Lung (tissue), 12 donors: ENCODE data around the gene TXLNA. TPM values are rescaled to one million over a fixed set of nuclear protein-coding genes. Genes with fewer than 3 reads are reported as not detected.

Experiments
- ATAC-seq: fragments of 200-7000 bp; cut with Tn5 transposase; one replicate; pipeline ENCODE4 v1.9.1; 2020; ENCODE audit warnings: moderate number of reproducible peaks; ENCODE audit not compliant: insufficient read depth, low FRiP score
- DNase-seq, 3 donors: peaks; one replicate each; pipeline ENCODE4 v3.0.0-alpha.2; 2013 to 2017
- H3K27ac ChIP-seq, 2 donors: one replicate each; pipeline ENCODE4 v1.5.1; 2013; ENCODE audit warnings: mild to moderate bottlenecking in 2 of 2, moderate library complexity in 2 of 2, control low read depth in 1 of 2, inconsistent platforms in 1 of 2, low read depth in 1 of 2, low read length in 1 of 2
- H3K27me3 ChIP-seq, 3 donors: one replicate each; pipeline ENCODE4 v1.5.1; 2013; ENCODE audit warnings: low read length in 2 of 3; ENCODE audit not compliant: control insufficient read depth in 3 of 3, insufficient read depth in 3 of 3
- H3K36me3 ChIP-seq, 4 donors: one replicate each; pipeline ENCODE4 v1.5.1; 2013; ENCODE audit warnings: low read length in 4 of 4, mild to moderate bottlenecking in 1 of 4, moderate library complexity in 1 of 4; ENCODE audit not compliant: control insufficient read depth in 4 of 4, insufficient read depth in 4 of 4
- H3K4me1 ChIP-seq, 5 donors: one replicate each; pipeline ENCODE4 v1.5.1; 2013; ENCODE audit warnings: low read length in 5 of 5, mild to moderate bottlenecking in 2 of 5, moderate library complexity in 1 of 5; ENCODE audit not compliant: control insufficient read depth in 5 of 5, insufficient read depth in 5 of 5
- H3K4me3 ChIP-seq: one replicate; pipeline ENCODE4 v1.5.1; 2013; ENCODE audit warnings: mild to moderate bottlenecking, control low read depth, moderate library complexity
- H3K9ac ChIP-seq, 2 donors: one replicate each; pipeline ENCODE4 v1.5.1; 2013; ENCODE audit warnings: low read length in 2 of 2, control low read depth in 1 of 2; ENCODE audit not compliant: insufficient read depth in 1 of 2
- H3K9me3 ChIP-seq, 4 donors: one replicate each; pipeline ENCODE4 v1.5.1; 2013; ENCODE audit warnings: low read length in 3 of 4, mild to moderate bottlenecking in 1 of 4, moderate library complexity in 1 of 4; ENCODE audit not compliant: control insufficient read depth in 4 of 4, insufficient read depth in 3 of 4
- WGBS, 2 donors: extraction: QIAGEN DNeasy Blood & Tissue Kit; methylation state at CpG; one replicate each; pipeline ENCODE4 v1.1.7; 2013; 5-methylcytosine and 5-hydroxymethylcytosine counted together
- polyA plus RNA-seq, 2 donors: library from polyadenylated mRNA; stranded (reverse); fragments of 200-250 nt; gene quantifications; one replicate each; pipeline ENCODE4 v1.2.1, GENCODE V29; 2013
- total RNA-seq, 2 donors: library from RNA; depleted of rRNA in 1 of 2; stranded (reverse); fragments of >200 nt in 1 of 2; gene quantifications; one replicate each; pipeline ENCODE4 v1.2.1, GENCODE V29; 2014 to 2021
- TF ChIP-seq, protein P1 (sequence below): IDR thresholded peaks from 2 replicates; pipeline ENCODE4 v1.5.1; 2012; ENCODE audit warnings: mild to moderate bottlenecking; ENCODE audit errors: control extremely low read depth, extremely low read depth
- donor health status: control.
- donor health status: control.
- donor health status: Bipolar disorder and iron deficiency.
- donor health status: healthy.
- donor health status: DM: yes; HTN: yes; CAD: no.

The TXLNA gene
- total and polyA plus RNA-seq, 4 donors = 22.2 to 55.6 (median 30.9) TPM

GRCh38 chr1:32181563-32181962, 2.1 kb downstream of the TXLNA start:
- Histone ChIP-seq H3K27ac (no peak overlapping the region), H3K36me3 (peaks cover 4 to 25% (median 19%) of the 10 kb centered on the region in 4 donors), H3K27me3 (no peaks in the 10 kb centered on the region), H3K9ac (no peak overlapping the region), H3K9me3 (no peaks in the 10 kb centered on the region), H3K4me3 (no peak overlapping the region), H3K4me1 (peaks cover 2 to 23% (median 12%) of the 10 kb centered on the region in 5 donors)
- DNase-seq (no peak), ATAC-seq (no peak)
- 85 to 92% methylated on average over 5 of the region's 5 CpGs for WGBS, 2 donors
- TF ChIP-seq, protein P1, sequence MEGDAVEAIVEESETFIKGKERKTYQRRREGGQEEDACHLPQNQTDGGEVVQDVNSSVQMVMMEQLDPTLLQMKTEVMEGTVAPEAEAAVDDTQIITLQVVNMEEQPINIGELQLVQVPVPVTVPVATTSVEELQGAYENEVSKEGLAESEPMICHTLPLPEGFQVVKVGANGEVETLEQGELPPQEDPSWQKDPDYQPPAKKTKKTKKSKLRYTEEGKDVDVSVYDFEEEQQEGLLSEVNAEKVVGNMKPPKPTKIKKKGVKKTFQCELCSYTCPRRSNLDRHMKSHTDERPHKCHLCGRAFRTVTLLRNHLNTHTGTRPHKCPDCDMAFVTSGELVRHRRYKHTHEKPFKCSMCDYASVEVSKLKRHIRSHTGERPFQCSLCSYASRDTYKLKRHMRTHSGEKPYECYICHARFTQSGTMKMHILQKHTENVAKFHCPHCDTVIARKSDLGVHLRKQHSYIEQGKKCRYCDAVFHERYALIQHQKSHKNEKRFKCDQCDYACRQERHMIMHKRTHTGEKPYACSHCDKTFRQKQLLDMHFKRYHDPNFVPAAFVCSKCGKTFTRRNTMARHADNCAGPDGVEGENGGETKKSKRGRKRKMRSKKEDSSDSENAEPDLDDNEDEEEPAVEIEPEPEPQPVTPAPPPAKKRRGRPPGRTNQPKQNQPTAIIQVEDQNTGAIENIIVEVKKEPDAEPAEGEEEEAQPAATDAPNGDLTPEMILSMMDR = no peak

DNA sequence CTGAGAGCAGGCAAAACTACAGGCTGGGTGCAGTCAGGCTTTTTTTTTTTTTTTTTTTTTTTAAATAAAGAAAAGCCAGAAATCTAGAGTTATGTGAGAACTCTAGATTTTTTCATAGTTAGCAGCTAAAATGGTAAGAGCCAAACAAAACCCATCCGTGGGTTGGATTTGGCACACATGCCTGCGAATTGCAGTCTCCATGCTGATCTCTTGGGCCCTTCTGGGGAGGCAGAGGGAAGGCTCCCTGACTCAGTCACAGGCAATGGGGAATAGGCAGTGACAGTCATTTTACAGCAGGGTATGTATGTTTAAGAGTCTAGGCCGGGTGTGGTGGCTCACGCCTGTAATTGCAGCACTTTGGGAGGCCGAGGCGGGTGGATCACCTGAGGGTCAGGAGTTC, 2.6 kb downstream of the TXLNA start:
- Histone ChIP-seq H3K4me1 (peaks cover 2 to 23% (median 12%) of the 10 kb centered on the region in 5 donors), H3K27ac (no peak overlapping the region), H3K9ac (no peak overlapping the region), H3K9me3 (no peaks in the 10 kb centered on the region), H3K27me3 (no peaks in the 10 kb centered on the region), H3K36me3 (peaks cover 4 to 28% (median 20%) of the 10 kb centered on the region in 4 donors), H3K4me3 (no peak overlapping the region)
- ATAC-seq = no peak
- DNase-seq = no peak
- TF ChIP-seq, protein P1 = no peak
- 92 to 95% methylated on average over 6 of the region's 6 CpGs for WGBS, 2 donors

DNA sequence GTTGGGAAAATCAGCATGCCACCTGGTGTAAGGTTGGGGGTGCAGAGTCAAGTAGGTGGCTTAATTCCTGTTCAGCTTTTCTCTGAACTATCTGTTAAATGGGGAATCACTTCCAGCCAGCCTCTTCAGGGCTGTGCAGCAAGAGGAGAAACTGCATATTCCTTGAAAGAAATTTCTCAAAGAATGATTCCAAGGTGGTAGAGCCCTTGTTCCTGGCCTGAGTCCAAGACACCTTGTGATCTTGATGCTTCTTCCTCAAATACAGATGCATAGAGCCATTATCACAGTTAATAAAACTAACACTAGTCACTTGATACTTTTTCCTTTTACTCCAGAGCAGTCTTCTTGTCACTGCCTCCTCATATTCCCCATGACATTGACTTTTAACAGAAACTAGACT, 5.2 kb downstream of the TXLNA start:
- H3K9ac ChIP-seq = no peak overlapping the region
- ATAC-seq (no peak), DNase-seq (no peak)
- H3K27ac ChIP-seq = no peak overlapping the region
- H3K4me3 ChIP-seq = no peak overlapping the region
- H3K4me1 ChIP-seq = peaks cover 0 to 21% (median 12%) of the 10 kb centered on the region in 5 donors
- peaks cover 12 to 49% (median 39%) of the 10 kb centered on the region in 4 donors for H3K36me3 ChIP-seq
- TF ChIP-seq, protein P1 = no peak
- H3K27me3 ChIP-seq = no peaks in the 10 kb centered on the region
- no peaks in the 10 kb centered on the region for H3K9me3 ChIP-seq

DNA sequence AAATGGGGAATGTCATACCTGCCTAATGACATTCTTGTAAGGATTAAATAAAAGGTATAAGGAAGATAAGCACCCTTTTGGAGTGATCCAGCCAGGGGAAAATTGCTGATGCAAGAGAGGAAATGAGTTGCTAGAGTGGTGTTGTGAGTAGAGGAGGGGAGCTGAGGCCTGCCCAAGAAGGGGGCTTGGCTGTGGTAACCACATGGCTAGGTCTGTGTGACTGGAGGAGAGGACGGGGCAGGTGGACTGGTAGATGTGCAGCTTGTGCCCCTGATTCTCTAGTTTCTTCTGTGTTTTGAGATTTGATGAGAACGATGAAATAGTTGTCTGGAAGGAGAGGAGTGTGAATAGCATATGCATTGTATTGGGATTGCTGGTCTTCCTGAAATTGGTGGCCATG, 6.6 kb downstream of the TXLNA start:
- H3K27ac ChIP-seq = no peak overlapping the region
- H3K27me3 ChIP-seq = no peaks in the 10 kb centered on the region
- TF ChIP-seq, protein P1 = no peak
- no peak overlapping the region for H3K4me3 ChIP-seq
- ATAC-seq (no peak), DNase-seq (no peak)
- H3K4me1 ChIP-seq = peaks cover 0 to 19% (median 8%) of the 10 kb centered on the region in 5 donors
- peaks cover 23 to 58% (median 51%) of the 10 kb centered on the region in 4 donors for H3K36me3 ChIP-seq
- H3K9ac ChIP-seq = no peak overlapping the region
- no peaks in the 10 kb centered on the region for H3K9me3 ChIP-seq
- WGBS, 2 donors = 85 to 88% methylated on average over 2 of the region's 2 CpGs
